HG03469 (cell line): Measurements from ENCODE around the gene SERTAD4.
"Not testable (repeated sequence)": the region's sequence is repeated elsewhere in the genome, so short reads cannot be mapped to it uniquely, and the experiment has no call there.

Experiments
- ATAC-seq: cut with Tn5 transposase; IDR thresholded peaks from one replicate; pipeline ENCODE4 v1.9.1; 2021; ENCODE audit warnings: mild to moderate bottlenecking, moderate library complexity, moderate number of reproducible peaks; ENCODE audit not compliant: unreplicated experiment

Gene SERTAD4

GRCh38 chr1:210232511-210233215 lies at the start of gene SERTAD4:
TSS of gene SERTAD4 (plus strand) at chr1:210232796. CDS start at chr1:210237961, 5,165 bp downstream.
- no peak for ATAC-seq

GRCh38 chr1:210185063-210185462 lies 47.5 kb upstream of the SERTAD4 start:
- no peak for ATAC-seq

- not testable (repeated sequence) for ATAC-seq
Observed at GRCh38 chr1:210187849-210188606, 44.6 kb upstream of the SERTAD4 start.

- ATAC-seq = no peak
Observed at GRCh38 chr1:210189426-210189825, 43.2 kb upstream of the SERTAD4 start.

GRCh38 chr1:210195635-210196160 lies 36.9 kb upstream of the SERTAD4 start:
- ATAC-seq = no peak

GRCh38 chr1:210196266-210196665 lies 36.3 kb upstream of the SERTAD4 start:
- ATAC-seq = not testable (repeated sequence)

- no peak for ATAC-seq
Observed at GRCh38 chr1:210198840-210199239, 33.8 kb upstream of the SERTAD4 start.

- no peak for ATAC-seq
Observed at GRCh38 chr1:210200124-210200736, 32.4 kb upstream of the SERTAD4 start.

GRCh38 chr1:210201681-210202080 lies 30.9 kb upstream of the SERTAD4 start:
- ATAC-seq = no peak

- ATAC-seq = no peak
Observed at GRCh38 chr1:210207597-210208450, 24.8 kb upstream of the SERTAD4 start.

GRCh38 chr1:210213335-210213734 lies 19.3 kb upstream of the SERTAD4 start:
- no peak for ATAC-seq

- ATAC-seq = no peak
Observed at GRCh38 chr1:210214573-210215409, 17.8 kb upstream of the SERTAD4 start.

- no peak for ATAC-seq
Observed at GRCh38 chr1:210217482-210217881, 15.1 kb upstream of the SERTAD4 start.

- ATAC-seq = no peak
Observed at GRCh38 chr1:210218047-210218446, 14.5 kb upstream of the SERTAD4 start.

GRCh38 chr1:210222340-210223006 lies 10.1 kb upstream of the SERTAD4 start:
- ATAC-seq = no peak

GRCh38 chr1:210223226-210223904 lies 9.2 kb upstream of the SERTAD4 start:
- no peak for ATAC-seq

- no peak for ATAC-seq
Observed at GRCh38 chr1:210228158-210228557, 4.4 kb upstream of the SERTAD4 start.

- no peak for ATAC-seq
Observed at GRCh38 chr1:210230149-210230695, 2.4 kb upstream of the SERTAD4 start.
